GM12864 (cell line): ENCODE data around the gene ZDHHC11.
"Not testable (repeated sequence)": the region's sequence is repeated elsewhere in the genome, so short reads cannot be mapped to it uniquely, and the experiment has no call there.

Source experiments
- DNase-seq: peaks from one replicate; pipeline ENCODE4 v3.0.0-alpha.2; 2011; ENCODE audit warnings: low read depth
- H3K4me3 ChIP-seq: 2 replicates; pipeline ENCODE4 v1.5.1; 2011; ENCODE audit warnings: mild to moderate bottlenecking, low read depth, low read length, control low read depth
- TF ChIP-seq, protein P1 (sequence below): IDR thresholded peaks from 2 replicates; pipeline ENCODE4 v1.5.1; 2011; ENCODE audit warnings: low read depth, mild to moderate bottlenecking, moderate library complexity, low read length, control low read depth, inconsistent platforms; ENCODE audit errors: missing control alignments

ZDHHC11 gene

DNA sequence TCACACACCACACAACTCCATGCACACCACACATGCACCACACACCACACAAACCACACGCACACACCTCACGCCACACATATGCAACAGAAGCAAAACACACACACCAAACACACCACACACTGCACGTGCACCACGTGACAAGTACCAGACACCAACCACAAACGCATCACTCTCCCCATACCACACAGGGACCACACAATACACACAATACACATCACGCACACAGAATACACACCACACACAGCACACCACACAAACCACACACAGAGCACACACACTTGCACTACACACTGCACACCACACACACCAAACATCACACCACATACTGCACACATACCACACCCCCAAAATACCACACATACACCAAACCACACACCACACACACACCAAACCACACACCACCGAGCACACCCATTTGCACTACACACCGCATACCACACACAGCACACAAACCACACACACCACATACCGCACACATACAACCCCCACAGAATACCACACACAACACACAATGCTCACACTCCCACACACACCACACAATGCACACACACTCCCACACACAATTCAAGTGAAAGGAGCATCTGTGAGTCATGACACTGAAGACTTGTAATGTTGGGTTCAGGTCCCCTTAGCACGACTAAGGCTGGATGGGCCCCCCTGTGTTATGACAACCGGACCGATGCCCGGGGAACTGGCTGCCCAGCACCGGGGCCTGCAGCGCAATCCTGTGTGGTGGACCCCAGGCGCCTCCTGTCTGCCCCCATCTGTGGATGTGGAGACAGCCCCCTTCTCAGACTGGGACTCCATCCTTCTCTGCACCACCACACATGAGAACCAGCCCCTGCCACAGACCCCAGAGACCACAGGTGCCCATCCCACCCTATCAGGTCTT lies 6.0 kb upstream of the ZDHHC11 start:
- peak; percentile 4 for DNase-seq
- TF ChIP-seq, protein P1, sequence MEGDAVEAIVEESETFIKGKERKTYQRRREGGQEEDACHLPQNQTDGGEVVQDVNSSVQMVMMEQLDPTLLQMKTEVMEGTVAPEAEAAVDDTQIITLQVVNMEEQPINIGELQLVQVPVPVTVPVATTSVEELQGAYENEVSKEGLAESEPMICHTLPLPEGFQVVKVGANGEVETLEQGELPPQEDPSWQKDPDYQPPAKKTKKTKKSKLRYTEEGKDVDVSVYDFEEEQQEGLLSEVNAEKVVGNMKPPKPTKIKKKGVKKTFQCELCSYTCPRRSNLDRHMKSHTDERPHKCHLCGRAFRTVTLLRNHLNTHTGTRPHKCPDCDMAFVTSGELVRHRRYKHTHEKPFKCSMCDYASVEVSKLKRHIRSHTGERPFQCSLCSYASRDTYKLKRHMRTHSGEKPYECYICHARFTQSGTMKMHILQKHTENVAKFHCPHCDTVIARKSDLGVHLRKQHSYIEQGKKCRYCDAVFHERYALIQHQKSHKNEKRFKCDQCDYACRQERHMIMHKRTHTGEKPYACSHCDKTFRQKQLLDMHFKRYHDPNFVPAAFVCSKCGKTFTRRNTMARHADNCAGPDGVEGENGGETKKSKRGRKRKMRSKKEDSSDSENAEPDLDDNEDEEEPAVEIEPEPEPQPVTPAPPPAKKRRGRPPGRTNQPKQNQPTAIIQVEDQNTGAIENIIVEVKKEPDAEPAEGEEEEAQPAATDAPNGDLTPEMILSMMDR, result no peak
- H3K4me3 ChIP-seq, result no peak overlapping the region

DNA sequence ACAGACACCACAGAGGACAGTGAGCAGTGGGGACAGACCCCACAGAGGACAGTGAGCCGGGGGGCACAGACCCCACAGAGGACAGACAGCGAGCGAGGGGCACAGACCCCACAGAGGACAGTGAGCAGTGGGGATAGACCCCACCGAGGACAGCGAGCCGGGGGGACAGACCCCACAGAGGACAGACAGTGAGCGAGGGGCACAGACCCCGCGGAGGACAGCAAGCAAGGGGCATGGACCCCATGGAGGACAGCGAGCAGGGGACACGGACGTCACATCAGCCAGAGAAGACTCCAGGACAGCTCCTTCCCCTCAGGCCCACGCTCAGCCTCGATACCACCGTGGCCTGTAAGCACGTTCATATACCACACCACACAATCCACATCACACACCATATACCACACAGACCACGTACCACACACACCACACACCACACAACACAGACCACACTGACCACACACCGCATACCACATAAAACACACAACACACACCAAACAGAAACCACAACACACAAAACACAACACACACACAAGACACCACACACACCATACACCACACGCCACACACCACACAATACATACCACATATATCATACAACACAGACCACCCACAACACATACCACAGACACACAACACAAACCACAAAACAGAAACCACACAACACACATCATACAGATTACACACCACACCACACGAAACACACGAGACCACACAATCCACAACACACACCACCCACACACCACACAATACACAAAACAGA lies 5.2 kb upstream of the ZDHHC11 start:
- TF ChIP-seq, protein P1, result no peak
- H3K4me3 ChIP-seq, result no peak overlapping the region
- DNase-seq, result no peak

DNA sequence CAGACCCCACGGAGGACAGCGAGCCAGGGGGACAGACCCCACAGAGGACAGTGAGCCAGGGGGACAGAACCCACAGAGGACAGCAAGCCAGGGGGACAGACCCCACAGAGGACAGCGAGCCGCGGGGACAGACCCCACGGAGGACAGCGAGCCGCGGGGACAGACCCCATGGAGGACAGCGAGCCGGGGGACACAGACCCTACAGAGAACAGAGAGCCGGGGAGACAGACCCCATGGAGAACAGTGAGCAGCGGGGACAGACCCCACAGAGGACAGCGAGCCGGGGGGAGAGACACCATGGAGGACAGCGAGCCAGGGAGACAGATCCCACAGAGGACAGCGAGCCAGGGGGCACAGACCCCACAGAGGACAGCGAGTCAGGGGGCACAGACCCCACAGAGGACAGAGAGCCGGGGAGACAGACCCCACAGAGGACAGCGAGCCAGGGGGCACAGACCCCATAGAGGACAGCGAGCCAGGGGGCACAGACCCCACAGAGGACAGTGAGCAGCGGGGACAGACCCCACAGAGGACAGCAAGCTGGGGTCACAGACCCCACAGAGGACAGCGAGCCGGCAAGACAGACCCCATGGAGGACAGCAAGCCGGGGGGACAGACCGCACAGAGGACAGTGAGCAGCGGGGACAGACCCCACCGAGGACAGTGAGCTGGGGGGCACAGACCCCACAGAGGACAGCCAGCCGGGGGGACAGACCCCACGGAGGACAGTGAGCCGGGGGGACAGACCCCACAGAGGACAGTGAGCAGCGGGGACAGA lies 4.4 kb upstream of the ZDHHC11 start:
- DNase-seq, result no peak
- TF ChIP-seq, protein P1, result no peak

DNA sequence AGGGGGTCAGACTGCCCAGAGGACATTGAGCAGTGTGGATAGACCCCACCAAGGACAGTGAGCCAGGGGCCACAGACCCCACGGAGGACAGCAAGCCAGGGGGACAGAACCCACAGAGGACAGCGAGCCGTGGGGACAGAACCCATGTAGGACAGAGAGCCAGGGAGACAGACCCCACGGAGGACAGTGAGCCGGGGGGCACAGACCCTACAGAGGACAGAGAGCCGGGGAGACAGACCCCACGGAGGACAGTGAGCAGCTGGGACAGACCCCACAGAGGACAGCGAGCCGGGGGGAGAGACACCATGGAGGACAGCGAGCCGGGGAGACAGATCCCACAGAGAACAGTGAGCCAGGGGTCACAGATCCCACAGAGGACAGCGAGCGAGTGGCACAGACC lies 3.4 kb upstream of the ZDHHC11 start:
- no peak for DNase-seq
- TF ChIP-seq, protein P1, result no peak
- no peak overlapping the region for H3K4me3 ChIP-seq

More for the DNA sequence above, 4.4 kb upstream of the ZDHHC11 start:
- H3K4me3 ChIP-seq, result no peak overlapping the region

DNA sequence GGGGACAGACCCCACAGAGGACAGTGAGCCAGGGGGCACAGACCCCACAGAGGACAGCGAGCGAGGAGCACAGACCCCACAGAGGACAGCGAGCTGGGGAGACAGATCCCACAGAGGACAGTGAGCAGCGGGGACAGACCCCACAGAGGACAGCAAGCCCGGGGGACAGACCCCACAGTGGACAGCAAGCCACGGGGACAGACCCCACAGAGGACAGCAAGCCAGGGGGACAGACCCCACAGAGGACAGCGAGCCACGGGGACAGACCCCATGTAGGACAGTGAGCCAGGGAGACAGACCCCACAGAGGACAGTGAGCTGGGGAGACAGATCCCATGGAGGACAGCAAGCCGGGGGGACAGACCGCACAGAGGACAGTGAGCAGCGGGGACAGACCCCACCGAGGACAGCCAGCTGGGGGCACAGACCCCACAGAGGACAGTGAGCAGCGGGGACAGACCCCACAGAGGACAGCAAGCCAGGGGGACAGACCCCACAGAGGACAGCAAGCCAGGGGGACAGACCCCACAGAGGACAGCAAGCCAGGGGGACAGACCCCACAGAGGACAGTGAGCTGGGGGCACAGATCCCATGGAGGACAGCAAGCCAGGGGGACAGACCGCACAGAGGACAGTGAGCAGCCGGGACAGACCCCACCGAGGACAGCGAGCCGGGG lies 2.8 kb upstream of the ZDHHC11 start:
- DNase-seq, H3K4me3 ChIP-seq: not testable (repeated sequence)

DNA sequence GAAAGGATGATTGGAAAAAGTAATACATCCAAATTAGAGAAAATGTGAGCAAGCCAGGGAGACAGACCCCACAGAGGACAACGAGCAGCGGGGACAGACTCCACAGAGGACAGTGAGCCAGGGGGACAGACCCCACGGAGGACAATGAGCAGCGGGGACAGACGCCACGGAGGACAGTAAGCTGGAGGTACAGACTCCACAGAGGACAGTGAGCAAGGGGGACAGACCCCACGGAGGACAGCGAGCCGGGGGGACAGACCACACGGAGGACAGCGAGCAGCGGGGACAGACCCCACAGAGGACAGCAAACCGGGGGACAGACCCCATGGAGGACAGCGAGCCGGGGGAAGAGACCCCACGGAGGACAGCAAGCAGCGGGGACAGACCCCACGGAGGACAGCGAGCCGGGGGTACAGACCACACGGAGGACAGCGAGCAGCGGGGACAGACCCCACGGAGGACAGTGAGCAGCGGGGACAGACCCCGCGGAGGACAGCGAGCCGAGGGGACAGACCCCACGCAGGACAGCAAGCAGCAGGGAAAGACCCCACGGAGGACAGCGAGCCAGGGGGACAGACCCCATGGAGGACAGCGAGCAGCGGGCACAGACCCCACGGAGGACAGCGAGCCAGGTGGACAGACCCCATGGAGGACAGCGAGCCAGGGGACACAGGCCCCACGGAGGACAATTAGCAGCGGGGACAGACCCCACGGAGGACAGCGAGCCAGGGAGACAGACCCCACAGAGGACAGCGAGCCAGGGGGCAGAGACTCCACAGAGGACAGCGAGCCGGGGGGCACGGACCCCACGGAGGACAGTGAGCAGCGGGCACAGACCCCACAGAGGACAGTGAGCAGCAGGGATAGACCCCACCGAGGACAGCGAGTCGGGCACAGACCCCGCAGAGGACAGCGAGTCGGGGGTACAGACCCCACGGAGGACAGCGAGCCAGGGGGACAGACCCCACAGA lies 1.9 kb upstream of the ZDHHC11 start:
- DNase-seq, result no peak
- TF ChIP-seq, protein P1, result no peak
- H3K4me3 ChIP-seq, result no peak overlapping the region
